HepG2 (cell line): ENCODE measurements around the gene MYO15A. TPM values are rescaled to one million over a fixed set of nuclear protein-coding genes. Genes with fewer than 3 reads are reported as not detected.

Experiments
- GATAD2A ChIP-seq: IDR thresholded peaks from 2 replicates; pipeline ENCODE4 v1.6.1; 2016
- HNF4G ChIP-seq, 2 experiments: sonication (generic) in 1 of 2; formaldehyde crosslinking in 1 of 2; IDR thresholded peaks; 2 replicates each; pipeline versions ENCODE4 v1.4.0 to v1.6.1; 2011 to 2020; ENCODE audit warnings: borderline replicate concordance in 2 of 2, low read depth in 2 of 2, mild to moderate bottlenecking in 2 of 2, low read length in 1 of 2, missing genetic modification reagents in 1 of 2, moderate library complexity in 1 of 2
- NR2C2 ChIP-seq: sonication (generic); formaldehyde crosslinking; IDR thresholded peaks from 2 replicates; pipeline ENCODE4 v1.4.0; 2020; ENCODE audit warnings: missing genetic modification reagents, mild to moderate bottlenecking, moderate library complexity, borderline replicate concordance
- PHF8 ChIP-seq: sonication (generic); formaldehyde crosslinking; IDR thresholded peaks from 2 replicates; pipeline ENCODE4 v1.5.0; 2020; ENCODE audit warnings: missing genetic modification reagents
- SRSF4 ChIP-seq: fragments of 200-400 bp; formaldehyde crosslinking; IDR thresholded peaks from one replicate; pipeline ENCODE4 v1.6.1; 2018; ENCODE audit warnings: mild to moderate bottlenecking, low read depth, low read length, moderate library complexity; ENCODE audit not compliant: poor library complexity, severe bottlenecking
- ZMYM3 ChIP-seq: sonication (generic); formaldehyde crosslinking; IDR thresholded peaks from 2 replicates; pipeline ENCODE4 v1.5.1; 2020; ENCODE audit warnings: mild to moderate bottlenecking, missing genetic modification reagents
- ZSCAN9 ChIP-seq: IDR thresholded peaks from 2 replicates; pipeline ENCODE4 v1.6.1; 2016; ENCODE audit warnings: borderline replicate concordance
- polyA plus RNA-seq, 8 experiments: library from polyadenylated mRNA; depleted of rRNA in 3 of 8; stranded (reverse) in 7 of 8; unstranded in 1 of 8; fragments of >200 nt; fragmentation: Illumina TruSeq in 4 of 8; extraction: Trizol in 4 of 8; gene quantifications; 2 replicates each; pipeline versions ENCODE4 v1.2.1 to v1.2.3, GENCODE V29; 2011 to 2016; ENCODE audit warnings: low read depth in 4 of 8, missing spikeins in 1 of 8, mixed read lengths in 1 of 8; ENCODE audit not compliant: insufficient read depth in 1 of 8
- total RNA-seq, 5 experiments: library from RNA; depleted of rRNA; stranded (reverse); fragments of >200 nt; fragmentation: Illumina TruSeq; extraction: Trizol; gene quantifications; 2 replicates each; pipeline ENCODE4 v1.2.3, GENCODE V29; 2016; ENCODE audit warnings: low read depth in 1 of 5
- TF ChIP-seq, protein P1 (sequence below): sonication (generic); formaldehyde crosslinking; IDR thresholded peaks from 2 replicates; pipeline ENCODE4 v1.5.1; 2020; ENCODE audit warnings: missing genetic modification reagents, mild to moderate bottlenecking, borderline replicate concordance
- TF ChIP-seq, protein P2 (sequence below): sonication (generic); formaldehyde crosslinking; IDR thresholded peaks from 2 replicates; pipeline ENCODE4 v1.4.0; 2020; ENCODE audit warnings: missing genetic modification reagents
- TF ChIP-seq, protein P3 (sequence below): sonication (generic); formaldehyde crosslinking; IDR thresholded peaks from 2 replicates; pipeline ENCODE4 v1.4.0; 2020; ENCODE audit warnings: missing genetic modification reagents
- TF ChIP-seq, protein P4 (sequence below): sonication (generic); formaldehyde crosslinking; IDR thresholded peaks from 2 replicates; pipeline ENCODE4 v1.4.0; 2020; ENCODE audit warnings: missing genetic modification reagents, borderline replicate concordance
- TF ChIP-seq, protein P5 (sequence below): sonication (generic); formaldehyde crosslinking; conservative IDR thresholded peaks from 2 replicates; pipeline ENCODE4 v1.4.0; 2020; ENCODE audit warnings: mild to moderate bottlenecking, missing genetic modification reagents, moderate library complexity
- TF ChIP-seq, protein P6 (sequence below): sonication (generic); formaldehyde crosslinking; IDR thresholded peaks from 2 replicates; pipeline ENCODE4 v1.4.0; 2020; ENCODE audit warnings: mild to moderate bottlenecking, missing genetic modification reagents

The MYO15A gene
- total and polyA plus RNA-seq, 2 of the 13 experiments (the other 11 are each of a cell fraction or from before 2014, with no cell fraction given): 0.07 to 0.20 TPM

DNA sequence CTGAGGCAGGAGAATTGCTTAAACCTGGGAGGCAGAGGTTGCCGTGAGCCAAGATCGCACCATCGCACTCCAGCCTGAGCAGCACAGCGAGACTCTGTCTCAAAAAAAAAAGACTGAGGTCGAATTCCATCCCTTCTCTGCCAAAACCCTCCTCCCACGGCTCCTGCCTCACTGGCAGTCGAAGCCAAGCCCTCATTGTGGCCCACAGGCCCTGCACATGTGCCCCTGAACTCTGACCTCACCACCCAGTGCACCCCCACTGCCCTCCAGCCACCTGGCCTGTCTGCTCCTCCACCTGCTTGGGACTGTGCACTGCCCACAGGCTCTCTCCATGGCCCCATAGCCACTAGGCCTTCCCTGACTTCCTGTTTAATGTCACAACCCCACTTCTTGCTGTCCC, 7.0 kb downstream of the MYO15A start (continued):
- TF ChIP-seq, protein P1, sequence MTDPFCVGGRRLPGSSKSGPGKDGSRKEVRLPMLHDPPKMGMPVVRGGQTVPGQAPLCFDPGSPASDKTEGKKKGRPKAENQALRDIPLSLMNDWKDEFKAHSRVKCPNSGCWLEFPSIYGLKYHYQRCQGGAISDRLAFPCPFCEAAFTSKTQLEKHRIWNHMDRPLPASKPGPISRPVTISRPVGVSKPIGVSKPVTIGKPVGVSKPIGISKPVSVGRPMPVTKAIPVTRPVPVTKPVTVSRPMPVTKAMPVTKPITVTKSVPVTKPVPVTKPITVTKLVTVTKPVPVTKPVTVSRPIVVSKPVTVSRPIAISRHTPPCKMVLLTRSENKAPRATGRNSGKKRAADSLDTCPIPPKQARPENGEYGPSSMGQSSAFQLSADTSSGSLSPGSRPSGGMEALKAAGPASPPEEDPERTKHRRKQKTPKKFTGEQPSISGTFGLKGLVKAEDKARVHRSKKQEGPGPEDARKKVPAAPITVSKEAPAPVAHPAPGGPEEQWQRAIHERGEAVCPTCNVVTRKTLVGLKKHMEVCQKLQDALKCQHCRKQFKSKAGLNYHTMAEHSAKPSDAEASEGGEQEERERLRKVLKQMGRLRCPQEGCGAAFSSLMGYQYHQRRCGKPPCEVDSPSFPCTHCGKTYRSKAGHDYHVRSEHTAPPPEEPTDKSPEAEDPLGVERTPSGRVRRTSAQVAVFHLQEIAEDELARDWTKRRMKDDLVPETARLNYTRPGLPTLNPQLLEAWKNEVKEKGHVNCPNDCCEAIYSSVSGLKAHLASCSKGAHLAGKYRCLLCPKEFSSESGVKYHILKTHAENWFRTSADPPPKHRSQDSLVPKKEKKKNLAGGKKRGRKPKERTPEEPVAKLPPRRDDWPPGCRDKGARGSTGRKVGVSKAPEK: peak; percentile 58; the same call in 1 of the 2 replicates
- TF ChIP-seq GATAD2A (CRISPR knock-in tag) (peak; percentile 29; the same call in 1 of the 2 replicates), ZMYM3 (CRISPR knock-in tag) (0 out of 2 replicates have a peak, but pooled peaks have one; percentile 35), SRSF4 (no peak), ZSCAN9 (0 out of 2 replicates have a peak, but pooled peaks have one; percentile 14), PHF8 (CRISPR knock-in tag) (peak; percentile 35; the same call in 1 of the 2 replicates), HNF4G (IDR thresholded peaks at IDR 0.05; ENCODE audit: borderline replicate concordance, low read depth, low read length) (0 out of 2 replicates have a peak, but pooled peaks have one; percentile 20), HNF4G (CRISPR knock-in tag; IDR thresholded peaks at IDR 0.05; ENCODE audit: borderline replicate concordance, low read depth) (no peak), NR2C2 (CRISPR knock-in tag) (peak; percentile 93)
- TF ChIP-seq, protein P2, sequence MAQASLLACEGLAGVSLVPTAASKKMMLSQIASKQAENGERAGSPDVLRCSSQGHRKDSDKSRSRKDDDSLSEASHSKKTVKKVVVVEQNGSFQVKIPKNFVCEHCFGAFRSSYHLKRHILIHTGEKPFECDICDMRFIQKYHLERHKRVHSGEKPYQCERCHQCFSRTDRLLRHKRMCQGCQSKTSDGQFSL: peak; percentile 98
- TF ChIP-seq, protein P3, sequence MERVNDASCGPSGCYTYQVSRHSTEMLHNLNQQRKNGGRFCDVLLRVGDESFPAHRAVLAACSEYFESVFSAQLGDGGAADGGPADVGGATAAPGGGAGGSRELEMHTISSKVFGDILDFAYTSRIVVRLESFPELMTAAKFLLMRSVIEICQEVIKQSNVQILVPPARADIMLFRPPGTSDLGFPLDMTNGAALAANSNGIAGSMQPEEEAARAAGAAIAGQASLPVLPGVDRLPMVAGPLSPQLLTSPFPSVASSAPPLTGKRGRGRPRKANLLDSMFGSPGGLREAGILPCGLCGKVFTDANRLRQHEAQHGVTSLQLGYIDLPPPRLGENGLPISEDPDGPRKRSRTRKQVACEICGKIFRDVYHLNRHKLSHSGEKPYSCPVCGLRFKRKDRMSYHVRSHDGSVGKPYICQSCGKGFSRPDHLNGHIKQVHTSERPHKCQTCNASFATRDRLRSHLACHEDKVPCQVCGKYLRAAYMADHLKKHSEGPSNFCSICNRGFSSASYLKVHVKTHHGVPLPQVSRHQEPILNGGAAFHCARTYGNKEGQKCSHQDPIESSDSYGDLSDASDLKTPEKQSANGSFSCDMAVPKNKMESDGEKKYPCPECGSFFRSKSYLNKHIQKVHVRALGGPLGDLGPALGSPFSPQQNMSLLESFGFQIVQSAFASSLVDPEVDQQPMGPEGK (CRISPR knock-in tag): peak; percentile 33; the same call in 1 of the 2 replicates
- TF ChIP-seq, protein P4, sequence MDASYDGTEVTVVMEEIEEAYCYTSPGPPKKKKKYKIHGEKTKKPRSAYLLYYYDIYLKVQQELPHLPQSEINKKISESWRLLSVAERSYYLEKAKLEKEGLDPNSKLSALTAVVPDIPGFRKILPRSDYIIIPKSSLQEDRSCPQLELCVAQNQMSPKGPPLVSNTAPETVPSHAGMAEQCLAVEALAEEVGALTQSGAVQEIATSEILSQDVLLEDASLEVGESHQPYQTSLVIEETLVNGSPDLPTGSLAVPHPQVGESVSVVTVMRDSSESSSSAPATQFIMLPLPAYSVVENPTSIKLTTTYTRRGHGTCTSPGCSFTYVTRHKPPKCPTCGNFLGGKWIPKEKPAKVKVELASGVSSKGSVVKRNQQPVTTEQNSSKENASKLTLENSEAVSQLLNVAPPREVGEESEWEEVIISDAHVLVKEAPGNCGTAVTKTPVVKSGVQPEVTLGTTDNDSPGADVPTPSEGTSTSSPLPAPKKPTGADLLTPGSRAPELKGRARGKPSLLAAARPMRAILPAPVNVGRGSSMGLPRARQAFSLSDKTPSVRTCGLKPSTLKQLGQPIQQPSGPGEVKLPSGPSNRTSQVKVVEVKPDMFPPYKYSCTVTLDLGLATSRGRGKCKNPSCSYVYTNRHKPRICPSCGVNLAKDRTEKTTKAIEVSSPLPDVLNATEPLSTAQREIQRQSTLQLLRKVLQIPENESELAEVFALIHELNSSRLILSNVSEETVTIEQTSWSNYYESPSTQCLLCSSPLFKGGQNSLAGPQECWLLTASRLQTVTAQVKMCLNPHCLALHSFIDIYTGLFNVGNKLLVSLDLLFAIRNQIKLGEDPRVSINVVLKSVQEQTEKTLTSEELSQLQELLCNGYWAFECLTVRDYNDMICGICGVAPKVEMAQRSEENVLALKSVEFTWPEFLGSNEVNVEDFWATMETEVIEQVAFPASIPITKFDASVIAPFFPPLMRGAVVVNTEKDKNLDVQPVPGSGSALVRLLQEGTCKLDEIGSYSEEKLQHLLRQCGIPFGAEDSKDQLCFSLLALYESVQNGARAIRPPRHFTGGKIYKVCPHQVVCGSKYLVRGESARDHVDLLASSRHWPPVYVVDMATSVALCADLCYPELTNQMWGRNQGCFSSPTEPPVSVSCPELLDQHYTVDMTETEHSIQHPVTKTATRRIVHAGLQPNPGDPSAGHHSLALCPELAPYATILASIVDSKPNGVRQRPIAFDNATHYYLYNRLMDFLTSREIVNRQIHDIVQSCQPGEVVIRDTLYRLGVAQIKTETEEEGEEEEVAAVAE (CRISPR knock-in tag): no peak
- TF ChIP-seq, protein P5, sequence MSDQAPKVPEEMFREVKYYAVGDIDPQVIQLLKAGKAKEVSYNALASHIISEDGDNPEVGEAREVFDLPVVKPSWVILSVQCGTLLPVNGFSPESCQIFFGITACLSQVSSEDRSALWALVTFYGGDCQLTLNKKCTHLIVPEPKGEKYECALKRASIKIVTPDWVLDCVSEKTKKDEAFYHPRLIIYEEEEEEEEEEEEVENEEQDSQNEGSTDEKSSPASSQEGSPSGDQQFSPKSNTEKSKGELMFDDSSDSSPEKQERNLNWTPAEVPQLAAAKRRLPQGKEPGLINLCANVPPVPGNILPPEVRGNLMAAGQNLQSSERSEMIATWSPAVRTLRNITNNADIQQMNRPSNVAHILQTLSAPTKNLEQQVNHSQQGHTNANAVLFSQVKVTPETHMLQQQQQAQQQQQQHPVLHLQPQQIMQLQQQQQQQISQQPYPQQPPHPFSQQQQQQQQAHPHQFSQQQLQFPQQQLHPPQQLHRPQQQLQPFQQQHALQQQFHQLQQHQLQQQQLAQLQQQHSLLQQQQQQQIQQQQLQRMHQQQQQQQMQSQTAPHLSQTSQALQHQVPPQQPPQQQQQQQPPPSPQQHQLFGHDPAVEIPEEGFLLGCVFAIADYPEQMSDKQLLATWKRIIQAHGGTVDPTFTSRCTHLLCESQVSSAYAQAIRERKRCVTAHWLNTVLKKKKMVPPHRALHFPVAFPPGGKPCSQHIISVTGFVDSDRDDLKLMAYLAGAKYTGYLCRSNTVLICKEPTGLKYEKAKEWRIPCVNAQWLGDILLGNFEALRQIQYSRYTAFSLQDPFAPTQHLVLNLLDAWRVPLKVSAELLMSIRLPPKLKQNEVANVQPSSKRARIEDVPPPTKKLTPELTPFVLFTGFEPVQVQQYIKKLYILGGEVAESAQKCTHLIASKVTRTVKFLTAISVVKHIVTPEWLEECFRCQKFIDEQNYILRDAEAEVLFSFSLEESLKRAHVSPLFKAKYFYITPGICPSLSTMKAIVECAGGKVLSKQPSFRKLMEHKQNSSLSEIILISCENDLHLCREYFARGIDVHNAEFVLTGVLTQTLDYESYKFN: 0 out of 2 replicates have a peak, but pooled peaks have one; percentile 34
- TF ChIP-seq, protein P6, sequence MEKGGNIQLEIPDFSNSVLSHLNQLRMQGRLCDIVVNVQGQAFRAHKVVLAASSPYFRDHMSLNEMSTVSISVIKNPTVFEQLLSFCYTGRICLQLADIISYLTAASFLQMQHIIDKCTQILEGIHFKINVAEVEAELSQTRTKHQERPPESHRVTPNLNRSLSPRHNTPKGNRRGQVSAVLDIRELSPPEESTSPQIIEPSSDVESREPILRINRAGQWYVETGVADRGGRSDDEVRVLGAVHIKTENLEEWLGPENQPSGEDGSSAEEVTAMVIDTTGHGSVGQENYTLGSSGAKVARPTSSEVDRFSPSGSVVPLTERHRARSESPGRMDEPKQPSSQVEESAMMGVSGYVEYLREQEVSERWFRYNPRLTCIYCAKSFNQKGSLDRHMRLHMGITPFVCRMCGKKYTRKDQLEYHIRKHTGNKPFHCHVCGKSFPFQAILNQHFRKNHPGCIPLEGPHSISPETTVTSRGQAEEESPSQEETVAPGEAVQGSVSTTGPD (CRISPR knock-in tag): no peak
